22Rv1 (cell line): Measurements from ENCODE around the gene NFIA.

Source experiments
- CTCF ChIP-seq: fragments of 450-650 bp; IDR thresholded peaks from 2 replicates; pipeline ENCODE4 v1.5.1; 2017; ENCODE audit warnings: mild to moderate bottlenecking
- ZFX ChIP-seq: fragments of 450-650 bp; IDR thresholded peaks from 2 replicates; pipeline ENCODE4 v1.6.1; 2017; ENCODE audit warnings: antibody characterized with exemption, borderline replicate concordance

GRCh38 chr1:61076728-61077675, 5.4 kb upstream of the NFIA start:
- TF ChIP-seq CTCF, result no peak
- no peak for TF ChIP-seq ZFX
